GM23338 (cell line): Measurements from ENCODE around the gene MEGF11. TPM values are rescaled to one million over a fixed set of nuclear protein-coding genes. Genes with fewer than 3 reads are reported as not detected.

Experiments used
- ATAC-seq: fragments of 200-7000 bp; cut with Tn5 transposase; 3 replicates; pipeline ENCODE4 v1.9.1; 2020
- DNase-seq: peaks from one replicate; pipeline ENCODE4 v3.0.0-alpha.2; 2015; ENCODE audit warnings: low spot score
- H2AFZ ChIP-seq: fragments of 200-600 bp; sonication (generic); 2 replicates; pipeline ENCODE4 v1.8.0; 2016; ENCODE audit warnings: antibody characterized with exemption, mild to moderate bottlenecking, moderate library complexity
- H3F3A ChIP-seq: fragments of 200-600 bp; sonication (generic); replicated peaks from 2 replicates; pipeline ENCODE4 v1.8.0; 2017; ENCODE audit warnings: antibody characterized with exemption, mixed run types, low read depth
- H3K27ac ChIP-seq: fragments of 200-600 bp; sonication (generic); 2 replicates; pipeline ENCODE4 v1.6.1; 2016; ENCODE audit warnings: low read depth
- H3K27me3 ChIP-seq: fragments of 200-600 bp; sonication (generic); 2 replicates; pipeline ENCODE4 v1.8.0; 2016; ENCODE audit warnings: mild to moderate bottlenecking, mixed run types, moderate library complexity; ENCODE audit not compliant: insufficient read depth
- H3K36me3 ChIP-seq: fragments of 200-600 bp; sonication (generic); 2 replicates; pipeline ENCODE4 v1.8.0; 2016; ENCODE audit warnings: mild to moderate bottlenecking; ENCODE audit not compliant: insufficient read depth
- H3K4me1 ChIP-seq: fragments of 200-600 bp; sonication (generic); 2 replicates; pipeline ENCODE4 v1.8.0; 2016; ENCODE audit warnings: mild to moderate bottlenecking, moderate library complexity; ENCODE audit not compliant: insufficient read depth
- H3K4me2 ChIP-seq: fragments of 200-600 bp; sonication (generic); 2 replicates; pipeline ENCODE4 v1.7.1; 2017; ENCODE audit warnings: mixed run types
- H3K4me3 ChIP-seq: fragments of 200-600 bp; sonication (generic); 2 replicates; pipeline ENCODE4 v1.6.1; 2016; ENCODE audit warnings: mixed run types
- H3K79me2 ChIP-seq: fragments of 200-600 bp; sonication (generic); replicated peaks from 2 replicates; pipeline ENCODE4 v1.8.0; 2017; ENCODE audit warnings: mild to moderate bottlenecking; ENCODE audit not compliant: insufficient read depth
- H3K9me2 ChIP-seq: fragments of 200-600 bp; sonication (generic); 2 replicates; pipeline ENCODE4 v1.8.0; 2017; ENCODE audit not compliant: insufficient read depth
- H4K20me1 ChIP-seq: fragments of 200-600 bp; sonication (generic); replicated peaks from 2 replicates; pipeline ENCODE4 v1.8.0; 2017; ENCODE audit warnings: mild to moderate bottlenecking; ENCODE audit not compliant: insufficient read depth
- H3K27ac Mint-ChIP-seq: 2 replicates; pipeline ENCODE4 v1.8.0; 2020; ENCODE audit warnings: inconsistent platforms, mild to moderate bottlenecking, moderate library complexity, mixed read lengths
- H3K27me3 Mint-ChIP-seq: 3 replicates; pipeline ENCODE4 v1.8.0; 2022; ENCODE audit warnings: low read depth, mild to moderate bottlenecking, moderate library complexity, mixed read lengths, inconsistent platforms; ENCODE audit not compliant: insufficient read depth, poor library complexity
- H3K36me3 Mint-ChIP-seq: 3 replicates; pipeline ENCODE4 v1.8.0; 2021; ENCODE audit warnings: low read depth, mild to moderate bottlenecking, inconsistent platforms, moderate library complexity, mixed read lengths
- H3K4me1 Mint-ChIP-seq: 3 replicates; pipeline ENCODE4 v1.8.0; 2020; ENCODE audit warnings: mild to moderate bottlenecking, inconsistent platforms, mixed read lengths
- H3K4me3 Mint-ChIP-seq: 3 replicates; pipeline ENCODE4 v1.8.0; 2021; ENCODE audit warnings: moderate library complexity, mild to moderate bottlenecking, inconsistent platforms, mixed read lengths
- H3K9me3 Mint-ChIP-seq: 3 replicates; pipeline ENCODE4 v1.8.0; 2020; ENCODE audit warnings: moderate library complexity, mild to moderate bottlenecking, inconsistent platforms, mixed read lengths
- CREB1 ChIP-seq: fragments of 250-450 bp; sonication (Bioruptor Pico); IDR thresholded peaks from 2 replicates; pipeline ENCODE4 v1.5.0; 2020; ENCODE audit warnings: low read depth, mild to moderate bottlenecking, moderate library complexity
- CTCF ChIP-seq, 2 experiments: fragments of 200-600 bp in 1 of 2; sonication (generic) in 1 of 2; conservative IDR thresholded peaks; 2 replicates each; pipeline versions ENCODE4 v1.5.1 to v1.6.1; 2016 to 2017; ENCODE audit warnings: antibody characterized with exemption in 2 of 2, low read depth in 2 of 2, mild to moderate bottlenecking in 2 of 2, moderate library complexity in 1 of 2
- EZH2 ChIP-seq: fragments of 200-600 bp; sonication (generic); IDR thresholded peaks from one replicate; pipeline ENCODE4 v1.8.0; 2017; ENCODE audit warnings: antibody characterized with exemption, mild to moderate bottlenecking, low read depth; ENCODE audit not compliant: unreplicated experiment
- EZH2phosphoT487 ChIP-seq: fragments of 200-600 bp; sonication (generic); IDR thresholded peaks from one replicate; pipeline ENCODE4 v1.8.1; 2018; ENCODE audit warnings: antibody characterized with exemption; ENCODE audit not compliant: unreplicated experiment
- JUNB ChIP-seq: IDR thresholded peaks from one replicate; pipeline ENCODE4 v1.6.1; 2016; ENCODE audit warnings: antibody characterized with exemption; ENCODE audit not compliant: unreplicated experiment
- POLR2AphosphoS5 ChIP-seq: IDR thresholded peaks from 2 replicates; pipeline ENCODE4 v1.6.1; 2016; ENCODE audit warnings: antibody characterized with exemption, low read depth
- REST ChIP-seq: IDR thresholded peaks from one replicate; pipeline ENCODE4 v1.6.1; 2018; ENCODE audit warnings: antibody characterized with exemption; ENCODE audit not compliant: unreplicated experiment
- STAT1 ChIP-seq: IDR thresholded peaks from one replicate; pipeline ENCODE4 v1.6.1; 2016; ENCODE audit warnings: antibody characterized with exemption; ENCODE audit not compliant: unreplicated experiment
- ZNF331 ChIP-seq: fragments of 250-450 bp; sonication (Bioruptor Pico); IDR thresholded peaks from 2 replicates; pipeline ENCODE4 v1.5.0; 2020; ENCODE audit warnings: low read depth, mild to moderate bottlenecking, moderate library complexity
- ZNF462 ChIP-seq: fragments of 250-450 bp; sonication (Bioruptor Pico); IDR thresholded peaks from 2 replicates; pipeline ENCODE4 v1.5.0; 2020; ENCODE audit warnings: mild to moderate bottlenecking, moderate library complexity
- polyA plus RNA-seq: library from polyadenylated mRNA; unstranded; fragments of >200 nt; fragmentation: Nextera tagmentation; extraction: Ambion mirVana; gene quantifications from 2 replicates; pipeline ENCODE4 v1.2.1, GENCODE V29; 2016
- total RNA-seq: library from RNA; depleted of rRNA; stranded (reverse); fragments of >200 nt; shearing (Covaris generic); gene quantifications from 2 replicates; pipeline ENCODE4 v1.2.3, GENCODE V29; 2014

The MEGF11 gene
- total and polyA plus RNA-seq, 2 experiments from 2014 or later = 1.3 to 1.9 TPM

- TF ChIP-seq REST = no peak
- TF ChIP-seq STAT1 = no peak
- TF ChIP-seq POLR2AphosphoS5 = no peak
- no peak for TF ChIP-seq EZH2
- TF ChIP-seq JUNB = no peak
- TF ChIP-seq EZH2phosphoT487 = no peak
- TF ChIP-seq ZNF331 (CRISPR knock-in tag) = no peak
- no peak for TF ChIP-seq CREB1 (CRISPR knock-in tag)
Measured at GRCh38 chr15:66294932-66295235, 41.3 kb upstream of the MEGF11 start (continued).

- peaks cover 9% of the 10 kb centered on the region; the same call in 1 of the 2 replicates for H3K79me2 ChIP-seq
- DNase-seq (peak; percentile 32), ATAC-seq (peak; percentile 39; the same call in 2 of the 3 replicates)
- H3K9me2 ChIP-seq = no peaks in the 10 kb centered on the region
- H3K4me1 ChIP-seq = peaks cover 30% of the 10 kb centered on the region
- Mint-ChIP-seq H3K27ac (peak overlapping the region; percentile 82; the same call in 1 of the 2 replicates), H3K27me3 (peaks cover 7% of the 10 kb centered on the region), H3K4me3 (peak overlapping the region; percentile 83), H3K36me3 (peaks cover 6% of the 10 kb centered on the region; the same call in 2 of the 3 replicates), H3K4me1 (peaks cover 40% of the 10 kb centered on the region), H3K9me3 (no peaks in the 10 kb centered on the region)
- H3K4me2 ChIP-seq = peak overlapping the region; percentile 97
- H3F3A ChIP-seq = no peaks in the 10 kb centered on the region; the same call in 1 of the 2 replicates
- peak overlapping the region; percentile 73 for H3K27ac ChIP-seq
- H4K20me1 ChIP-seq = no peaks in the 10 kb centered on the region
- H3K36me3 ChIP-seq = no peaks in the 10 kb centered on the region
- peak overlapping the region; percentile 80 for H3K4me3 ChIP-seq
- H3K27me3 ChIP-seq = no peaks in the 10 kb centered on the region
- H2AFZ ChIP-seq = peak overlapping the region; percentile 95
- TF ChIP-seq CTCF (conservative IDR thresholded peaks at IDR 0.05; ENCODE audit: low read depth in 2 of 2) (no peak), JUNB (no peak), ZNF462 (CRISPR knock-in tag) (no peak)
Measured at GRCh38 chr15:66294157-66294931, 40.8 kb upstream of the MEGF11 start.
